SK-N-SH treated with all-trans-retinoic acid at 6 μM for 48 hours (cell line): Measurements from ENCODE around the gene ALB.

Source experiments
- CREB5 ChIP-seq: fragments of 250-450 bp; sonication (Bioruptor Pico); IDR thresholded peaks from 2 replicates; pipeline ENCODE4 v1.5.1; 2020; ENCODE audit warnings: low read depth, mild to moderate bottlenecking, moderate library complexity
- ZNF565 ChIP-seq: fragments of 450-650 bp; formaldehyde crosslinking; conservative IDR thresholded peaks from 2 replicates; pipeline ENCODE4 v1.5.0; 2020; ENCODE audit warnings: low read depth, mild to moderate bottlenecking, moderate library complexity
- TF ChIP-seq, protein P1 (sequence below): fragments of 250-450 bp; sonication (Bioruptor Pico); IDR thresholded peaks from 2 replicates; pipeline ENCODE4 v1.8.0; 2020; ENCODE audit warnings: mild to moderate bottlenecking, moderate library complexity, borderline replicate concordance

DNA sequence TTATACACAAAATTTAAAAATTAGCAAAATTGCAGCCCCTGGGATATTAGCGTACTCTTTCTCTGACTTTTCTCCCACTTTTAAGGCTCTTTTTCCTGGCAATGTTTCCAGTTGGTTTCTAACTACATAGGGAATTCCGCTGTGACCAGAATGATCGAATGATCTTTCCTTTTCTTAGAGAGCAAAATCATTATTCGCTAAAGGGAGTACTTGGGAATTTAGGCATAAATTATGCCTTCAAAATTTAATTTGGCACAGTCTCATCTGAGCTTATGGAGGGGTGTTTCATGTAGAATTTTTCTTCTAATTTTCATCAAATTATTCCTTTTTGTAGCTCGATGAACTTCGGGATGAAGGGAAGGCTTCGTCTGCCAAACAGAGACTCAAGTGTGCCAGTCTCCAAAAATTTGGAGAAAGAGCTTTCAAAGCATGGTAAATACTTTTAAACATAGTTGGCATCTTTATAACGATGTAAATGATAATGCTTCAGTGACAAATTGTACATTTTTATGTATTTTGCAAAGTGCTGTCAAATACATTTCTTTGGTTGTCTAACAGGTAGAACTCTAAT is 6.0 kb downstream of the ALB start:
- TF ChIP-seq ZNF565 (CRISPR knock-in tag), result no peak
- no peak for TF ChIP-seq CREB5 (CRISPR knock-in tag)
- TF ChIP-seq, protein P1, sequence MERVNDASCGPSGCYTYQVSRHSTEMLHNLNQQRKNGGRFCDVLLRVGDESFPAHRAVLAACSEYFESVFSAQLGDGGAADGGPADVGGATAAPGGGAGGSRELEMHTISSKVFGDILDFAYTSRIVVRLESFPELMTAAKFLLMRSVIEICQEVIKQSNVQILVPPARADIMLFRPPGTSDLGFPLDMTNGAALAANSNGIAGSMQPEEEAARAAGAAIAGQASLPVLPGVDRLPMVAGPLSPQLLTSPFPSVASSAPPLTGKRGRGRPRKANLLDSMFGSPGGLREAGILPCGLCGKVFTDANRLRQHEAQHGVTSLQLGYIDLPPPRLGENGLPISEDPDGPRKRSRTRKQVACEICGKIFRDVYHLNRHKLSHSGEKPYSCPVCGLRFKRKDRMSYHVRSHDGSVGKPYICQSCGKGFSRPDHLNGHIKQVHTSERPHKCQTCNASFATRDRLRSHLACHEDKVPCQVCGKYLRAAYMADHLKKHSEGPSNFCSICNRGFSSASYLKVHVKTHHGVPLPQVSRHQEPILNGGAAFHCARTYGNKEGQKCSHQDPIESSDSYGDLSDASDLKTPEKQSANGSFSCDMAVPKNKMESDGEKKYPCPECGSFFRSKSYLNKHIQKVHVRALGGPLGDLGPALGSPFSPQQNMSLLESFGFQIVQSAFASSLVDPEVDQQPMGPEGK (CRISPR knock-in tag), result no peak
